Measurements from ENCODE around the gene USP12.

USP12 gene

DNA sequence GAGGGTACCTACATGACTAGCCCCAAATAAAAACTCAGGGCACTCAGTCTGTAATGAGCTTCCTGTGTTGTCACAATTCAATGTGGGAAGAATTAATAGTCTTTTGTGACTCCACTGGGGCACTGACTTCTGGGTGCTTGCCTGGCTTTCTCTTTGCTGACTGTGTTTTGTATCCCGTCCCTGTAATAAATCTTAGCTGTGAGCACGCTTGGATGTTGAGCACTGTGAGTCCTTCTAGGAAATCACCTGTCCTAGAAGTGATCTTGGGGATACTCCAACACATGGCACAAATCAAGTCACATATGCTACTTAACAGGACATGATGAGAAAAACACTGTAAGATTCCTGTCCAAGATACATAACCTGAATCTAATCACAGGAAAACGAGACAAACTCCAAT lies 83.0 kb downstream of the USP12 start:
- Mint-ChIP-seq H3K27me3 (ENCODE audit: low read depth, poor library complexity) (no peaks in the 10 kb centered on the region), H3K9me3 (peaks cover 4% of the 10 kb centered on the region), H3K36me3 (ENCODE audit: low read depth) (peaks cover 62% of the 10 kb centered on the region), H3K4me3 (no peak overlapping the region), H3K27ac (peak overlapping the region; percentile 33), H3K4me1 (peaks cover 10% of the 10 kb centered on the region)
- TF ChIP-seq, protein P1, sequence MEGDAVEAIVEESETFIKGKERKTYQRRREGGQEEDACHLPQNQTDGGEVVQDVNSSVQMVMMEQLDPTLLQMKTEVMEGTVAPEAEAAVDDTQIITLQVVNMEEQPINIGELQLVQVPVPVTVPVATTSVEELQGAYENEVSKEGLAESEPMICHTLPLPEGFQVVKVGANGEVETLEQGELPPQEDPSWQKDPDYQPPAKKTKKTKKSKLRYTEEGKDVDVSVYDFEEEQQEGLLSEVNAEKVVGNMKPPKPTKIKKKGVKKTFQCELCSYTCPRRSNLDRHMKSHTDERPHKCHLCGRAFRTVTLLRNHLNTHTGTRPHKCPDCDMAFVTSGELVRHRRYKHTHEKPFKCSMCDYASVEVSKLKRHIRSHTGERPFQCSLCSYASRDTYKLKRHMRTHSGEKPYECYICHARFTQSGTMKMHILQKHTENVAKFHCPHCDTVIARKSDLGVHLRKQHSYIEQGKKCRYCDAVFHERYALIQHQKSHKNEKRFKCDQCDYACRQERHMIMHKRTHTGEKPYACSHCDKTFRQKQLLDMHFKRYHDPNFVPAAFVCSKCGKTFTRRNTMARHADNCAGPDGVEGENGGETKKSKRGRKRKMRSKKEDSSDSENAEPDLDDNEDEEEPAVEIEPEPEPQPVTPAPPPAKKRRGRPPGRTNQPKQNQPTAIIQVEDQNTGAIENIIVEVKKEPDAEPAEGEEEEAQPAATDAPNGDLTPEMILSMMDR (IDR thresholded peaks at IDR 0.05), result no peak
- DNase-seq, result no peak

DNA sequence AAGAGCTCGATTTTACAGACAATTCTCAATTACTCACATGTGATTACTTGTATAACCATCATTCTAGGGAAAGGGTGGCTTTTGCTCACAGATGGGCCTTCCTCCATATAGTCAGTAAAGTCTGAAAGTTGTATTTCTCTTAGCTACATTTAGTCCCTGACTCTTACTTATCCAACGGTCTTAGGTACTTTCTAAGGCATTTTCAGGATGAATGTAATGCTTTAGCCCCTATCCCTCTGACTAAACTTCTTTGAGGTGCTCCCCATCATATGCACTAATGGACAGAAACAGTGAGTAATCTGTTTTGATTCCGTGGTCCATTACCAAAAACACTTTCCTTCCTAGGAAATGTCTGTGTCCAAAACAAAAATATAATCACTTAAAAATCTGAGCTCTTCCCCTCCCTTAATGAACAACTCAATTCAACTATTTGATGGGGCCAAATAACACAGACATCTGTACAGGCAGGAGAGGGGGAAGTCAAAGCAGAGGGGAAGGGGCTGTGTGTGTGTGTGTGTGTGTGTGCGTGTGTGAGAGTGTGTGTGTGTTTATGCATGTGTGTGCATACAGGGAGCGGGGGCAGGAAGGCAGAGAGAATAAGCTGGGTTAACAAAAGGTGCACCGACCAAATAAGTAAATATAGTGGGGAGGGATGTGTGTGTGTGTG lies 84.9 kb downstream of the USP12 start:
- DNase-seq, result no peak
- H3K4me3 Mint-ChIP-seq, result no peak overlapping the region
- H3K27ac Mint-ChIP-seq, result peak overlapping the region; percentile 31
- no peaks in the 10 kb centered on the region for H3K27me3 Mint-ChIP-seq (ENCODE audit: low read depth, poor library complexity)
- H3K4me1 Mint-ChIP-seq, result peaks cover 10% of the 10 kb centered on the region
- H3K9me3 Mint-ChIP-seq, result peaks cover 4% of the 10 kb centered on the region
- TF ChIP-seq, protein P1 (IDR thresholded peaks at IDR 0.05), result no peak
- H3K36me3 Mint-ChIP-seq (ENCODE audit: low read depth), result peaks cover 61% of the 10 kb centered on the region

DNA sequence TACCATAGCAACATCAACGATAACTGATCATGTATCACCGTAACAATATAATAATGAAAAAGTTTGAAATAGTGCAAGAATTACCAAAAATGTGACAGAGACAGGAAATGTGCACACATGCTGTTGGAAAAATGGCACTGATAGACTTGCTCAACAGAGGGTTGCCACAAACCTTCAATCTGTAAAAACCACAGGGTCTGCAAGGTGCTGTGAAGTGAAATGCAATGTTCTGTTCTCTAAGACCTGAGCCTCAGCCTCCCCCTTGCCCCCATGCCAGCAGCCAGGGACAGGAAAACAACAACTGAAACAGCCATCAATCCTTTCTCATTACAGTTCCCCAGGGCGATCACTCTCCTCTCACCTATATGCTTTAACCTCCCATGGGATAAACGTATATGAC lies 88.4 kb downstream of the USP12 start:
- Mint-ChIP-seq H3K27ac (no peak overlapping the region), H3K4me3 (no peak overlapping the region), H3K27me3 (ENCODE audit: low read depth, poor library complexity) (no peaks in the 10 kb centered on the region), H3K36me3 (ENCODE audit: low read depth) (peaks cover 58% of the 10 kb centered on the region), H3K4me1 (peaks cover 23% of the 10 kb centered on the region), H3K9me3 (peaks cover 4% of the 10 kb centered on the region)
- TF ChIP-seq, protein P1 (IDR thresholded peaks at IDR 0.05), result no peak
- no peak for DNase-seq

DNA sequence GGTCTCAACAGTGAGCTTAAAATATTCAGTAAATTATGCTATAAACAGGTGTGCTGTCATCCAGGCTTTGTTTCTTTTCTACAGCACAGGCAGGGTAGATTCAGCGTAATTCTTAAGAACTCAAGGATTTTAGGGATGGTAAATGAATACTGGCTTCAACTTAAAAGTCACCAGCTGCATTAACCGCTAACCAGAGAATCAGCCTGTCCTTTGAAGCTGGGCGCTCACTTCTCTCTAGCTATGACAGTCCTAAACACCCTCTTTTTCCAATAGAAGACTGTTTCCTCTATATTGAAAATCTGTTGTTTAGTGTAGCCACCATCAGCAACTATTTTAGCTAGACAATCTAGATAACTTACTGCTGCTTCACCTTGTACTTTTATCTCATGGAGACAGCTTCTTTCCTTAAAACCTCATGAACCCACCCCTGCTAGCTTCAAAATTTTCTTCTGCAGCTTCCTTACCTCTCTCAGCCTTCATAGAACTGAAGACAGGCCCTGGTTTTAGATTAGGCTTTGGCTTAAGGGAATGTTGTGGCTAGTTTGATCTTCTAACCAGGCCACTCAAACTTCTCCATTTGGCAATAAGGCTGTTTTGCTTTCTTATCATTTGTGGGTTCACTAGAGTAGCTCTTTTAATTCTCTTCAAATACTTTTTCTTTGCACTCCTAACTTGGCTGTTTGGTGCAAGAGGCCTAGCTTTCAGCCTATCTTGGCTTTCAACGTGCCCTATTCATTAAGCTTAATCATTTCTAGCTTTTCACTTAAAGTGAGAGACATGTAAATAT lies 89.5 kb downstream of the USP12 start:
- H3K27ac Mint-ChIP-seq, result no peak overlapping the region
- no peak for DNase-seq
- peaks cover 18% of the 10 kb centered on the region for H3K4me1 Mint-ChIP-seq
- H3K4me3 Mint-ChIP-seq, result no peak overlapping the region
- H3K9me3 Mint-ChIP-seq, result peaks cover 4% of the 10 kb centered on the region
- H3K36me3 Mint-ChIP-seq (ENCODE audit: low read depth), result peaks cover 49% of the 10 kb centered on the region
- no peaks in the 10 kb centered on the region for H3K27me3 Mint-ChIP-seq (ENCODE audit: low read depth, poor library complexity)
- TF ChIP-seq, protein P1 (IDR thresholded peaks at IDR 0.05), result no peak

DNA sequence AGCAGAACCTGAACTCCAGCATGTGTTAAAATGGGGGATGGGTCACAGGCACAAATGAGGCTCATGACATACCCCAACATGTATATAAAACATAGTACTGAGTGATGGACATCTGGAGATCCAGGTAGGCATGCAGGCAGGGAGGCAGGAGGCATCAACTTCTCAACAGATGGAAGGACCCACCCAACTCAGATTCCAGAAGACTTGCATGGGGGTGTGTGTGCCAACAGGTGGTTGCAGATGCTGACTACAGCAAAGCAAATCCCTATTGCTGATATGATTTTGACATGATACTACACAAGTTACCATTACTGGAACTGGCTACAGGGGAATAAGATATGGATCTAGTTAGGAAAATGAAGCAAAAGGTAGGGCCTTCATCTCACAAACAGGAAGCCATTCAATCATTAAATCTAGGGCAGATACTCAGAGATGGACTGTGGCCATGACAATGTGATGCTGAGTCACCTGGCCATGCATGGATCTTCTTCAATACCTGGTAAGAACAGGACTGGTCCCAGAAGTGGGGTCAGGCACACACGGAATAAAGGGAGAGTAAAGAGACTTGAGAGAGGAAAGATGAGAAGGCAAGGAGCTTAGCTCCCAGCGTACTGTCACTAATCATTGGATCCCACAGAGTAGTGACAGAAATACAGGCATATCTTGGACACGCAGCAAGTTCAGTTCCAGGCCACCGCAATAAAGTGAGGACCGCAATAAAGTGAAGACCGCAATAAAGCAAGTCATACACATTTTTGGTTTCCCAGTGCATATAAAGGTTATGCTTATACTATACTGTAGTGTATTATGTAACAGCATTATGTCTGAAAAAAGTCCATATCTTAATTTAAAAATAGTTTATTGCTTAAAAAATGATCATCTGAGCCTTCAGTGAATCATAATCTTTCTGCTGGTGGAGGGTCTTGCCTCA lies 91.3 kb downstream of the USP12 start:
- H3K27ac Mint-ChIP-seq, result peak overlapping the region; percentile 79
- H3K4me3 Mint-ChIP-seq, result no peak overlapping the region
- TF ChIP-seq, protein P1 (IDR thresholded peaks at IDR 0.05), result no peak
- H3K36me3 Mint-ChIP-seq (ENCODE audit: low read depth), result peaks cover 43% of the 10 kb centered on the region
- DNase-seq, result no peak
- H3K27me3 Mint-ChIP-seq (ENCODE audit: low read depth, poor library complexity), result no peaks in the 10 kb centered on the region
- H3K4me1 Mint-ChIP-seq, result peaks cover 18% of the 10 kb centered on the region
- H3K9me3 Mint-ChIP-seq, result peaks cover 4% of the 10 kb centered on the region

Data from nephron progenitor cell (in vitro differentiated cells).